NCI-H1092 (cell line): ENCODE data around the gene ZNFX1.

Experiments
- DNase-seq: peaks from one replicate; lab custom pipeline; 2025; lab: John Stamatoyannopoulos, UW

Gene ZNFX1

DNA sequence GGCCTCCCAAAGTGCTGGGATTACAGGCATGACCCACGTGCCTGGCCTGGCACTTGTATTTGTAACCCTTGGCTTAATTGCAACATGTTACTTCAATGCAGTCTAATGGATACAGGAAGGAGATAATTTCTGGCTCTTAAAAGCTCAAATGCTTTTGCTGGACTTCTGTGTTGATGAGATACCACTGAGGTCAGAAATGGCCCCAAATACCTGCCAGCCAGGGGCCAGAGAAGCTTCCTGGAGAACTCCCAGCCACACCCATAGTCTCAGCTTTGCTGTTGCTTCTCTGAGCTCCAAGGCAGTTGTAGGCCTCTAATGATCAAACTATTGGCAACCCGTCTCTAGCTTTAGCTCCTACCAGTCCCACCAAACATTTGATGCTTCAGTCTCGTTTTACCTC is 14.2 kb upstream of the ZNFX1 start:
- no peak for DNase-seq

DNA sequence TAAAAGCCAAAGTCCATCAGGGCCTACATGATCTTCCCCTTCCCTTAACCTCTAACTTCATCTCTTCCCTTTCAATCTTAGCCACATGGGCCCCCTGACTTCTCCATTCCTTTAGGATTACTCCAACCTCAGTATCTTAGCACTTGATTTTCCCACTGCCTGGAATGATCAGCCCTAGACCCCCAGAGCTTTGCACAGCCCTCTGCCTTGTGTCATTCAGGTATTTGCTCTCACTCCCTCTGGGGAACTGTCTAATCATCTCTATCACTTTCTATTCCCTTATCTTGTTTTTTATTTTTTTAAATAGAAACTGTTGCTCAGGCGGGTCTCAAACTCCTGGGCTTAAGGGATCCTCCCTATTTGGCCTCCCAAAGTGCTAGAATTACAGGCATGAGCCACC is 13.3 kb upstream of the ZNFX1 start:
- DNase-seq = no peak

DNA sequence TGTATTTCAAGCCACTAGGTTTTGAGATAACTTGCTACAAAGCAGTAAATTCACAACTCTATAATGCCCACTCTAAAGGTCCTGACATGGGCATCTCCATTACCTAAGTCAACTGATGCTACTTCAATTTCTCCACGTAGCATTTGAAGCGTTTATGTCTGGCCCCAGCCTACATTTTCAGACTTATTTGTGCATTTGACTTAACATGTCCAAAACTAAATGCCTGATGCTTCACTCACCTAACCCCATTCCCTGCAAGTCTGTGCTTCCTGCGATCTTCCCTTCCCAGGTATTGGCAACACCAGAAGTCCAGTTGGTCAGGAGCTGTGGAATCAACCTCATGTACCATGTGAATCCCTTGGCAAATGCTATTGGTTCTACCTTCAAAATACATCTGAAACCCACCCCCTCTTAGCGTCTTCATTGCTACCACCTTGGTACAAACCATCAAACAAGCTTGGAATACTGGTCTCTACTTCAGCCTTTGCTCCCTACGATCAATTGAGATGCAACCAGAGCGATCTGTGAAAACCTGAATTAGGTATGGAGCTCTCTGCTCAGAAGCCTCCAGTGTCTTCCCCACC is 12.8 kb upstream of the ZNFX1 start:
- DNase-seq = no peak

DNA sequence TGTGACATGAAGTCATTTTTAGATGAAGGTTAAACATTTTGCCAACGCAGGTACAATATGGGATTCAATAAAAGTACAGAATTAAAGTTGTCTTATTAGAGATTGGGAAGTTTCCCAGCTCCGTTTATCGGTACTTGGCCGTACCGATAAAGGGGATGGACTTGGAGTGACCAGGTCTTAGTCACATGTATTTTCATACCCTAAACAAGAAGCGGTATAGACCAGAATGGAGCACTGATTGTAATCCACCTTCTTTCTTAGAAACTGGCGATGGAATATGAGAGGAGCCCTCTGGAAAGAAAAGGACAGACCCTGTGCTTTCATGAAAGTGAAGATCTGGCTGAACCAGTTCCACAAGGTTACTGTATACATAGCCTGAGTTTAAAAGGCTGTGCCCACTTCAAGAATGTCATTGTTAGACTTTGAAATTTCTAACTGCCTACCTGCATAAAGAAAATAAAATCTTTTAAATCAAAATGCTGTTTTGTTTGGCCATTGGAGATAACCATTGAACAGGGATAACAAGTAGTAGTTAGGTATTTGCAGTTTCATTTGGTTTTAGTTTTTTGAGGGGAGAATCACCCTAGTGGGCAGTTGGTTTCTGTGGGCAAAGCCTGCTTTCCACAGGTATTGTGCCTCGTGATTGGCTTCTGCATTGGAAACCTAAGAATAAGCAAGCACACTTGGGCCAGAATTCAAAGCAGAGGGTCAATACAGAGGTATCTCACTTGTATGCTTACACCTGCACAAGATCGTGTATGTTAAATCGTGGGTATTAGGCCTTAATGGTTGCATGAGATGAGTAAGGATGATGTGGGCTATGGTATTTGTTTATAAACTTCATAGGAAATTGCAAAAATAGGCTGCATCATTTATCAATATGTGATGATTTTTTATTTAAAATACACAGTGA is 11.2 kb upstream of the ZNFX1 start:
- no peak for DNase-seq

DNA sequence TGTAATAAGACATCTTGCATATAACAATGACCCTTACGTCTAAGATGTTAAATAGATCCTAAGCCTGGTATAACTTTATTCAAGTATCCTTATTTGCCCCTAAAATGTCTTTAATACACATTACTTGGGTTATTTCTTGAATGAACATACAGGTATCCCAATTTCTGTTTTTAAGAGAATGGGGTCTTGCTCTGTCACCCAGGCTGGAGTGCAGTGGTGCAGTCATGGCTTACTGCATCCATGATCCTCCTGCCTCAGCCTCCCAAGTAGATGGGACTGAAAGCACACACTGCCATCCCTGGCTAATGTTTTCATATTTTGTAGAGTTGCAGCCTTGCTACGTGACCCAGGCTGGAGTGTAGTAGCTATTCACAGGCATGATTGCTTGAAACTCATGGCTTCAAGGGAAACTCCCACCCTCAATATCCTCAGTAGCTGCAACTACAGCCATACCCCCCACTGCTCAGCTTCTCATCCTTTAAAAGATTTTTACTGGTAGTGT is 10.4 kb upstream of the ZNFX1 start:
- no peak for DNase-seq

DNA sequence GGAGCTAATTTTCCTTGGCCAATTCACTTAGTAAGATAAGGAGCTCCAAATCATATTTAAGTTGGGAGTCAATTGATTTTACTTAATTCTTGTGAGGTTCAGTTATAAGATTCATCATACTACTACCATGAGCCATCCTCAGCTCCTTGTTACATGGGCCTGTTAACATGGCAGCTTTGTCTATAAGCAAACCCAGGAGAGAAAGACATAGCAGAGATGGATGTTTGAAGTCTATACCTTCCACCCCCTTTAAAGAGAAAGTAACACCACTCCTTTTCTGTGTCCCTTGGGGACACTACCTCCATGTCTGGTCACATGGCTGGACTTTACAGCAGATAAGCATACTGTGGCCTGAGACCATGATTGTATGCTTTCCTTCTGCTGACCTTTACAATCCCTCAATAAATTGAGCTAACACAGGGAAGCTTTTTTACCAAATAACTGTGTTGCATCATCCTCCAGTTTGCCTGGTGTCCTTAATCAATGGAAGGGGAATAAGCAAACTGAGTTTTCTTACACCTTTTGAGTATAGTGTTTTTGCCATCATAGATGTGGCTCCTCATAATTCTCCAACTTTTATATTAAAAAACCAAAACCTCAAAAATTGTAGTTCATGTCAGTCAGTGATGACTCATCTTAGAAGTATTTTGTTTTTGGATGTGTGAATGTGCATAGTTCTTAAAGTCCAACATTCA is 9.8 kb upstream of the ZNFX1 start:
- no peak for DNase-seq

DNA sequence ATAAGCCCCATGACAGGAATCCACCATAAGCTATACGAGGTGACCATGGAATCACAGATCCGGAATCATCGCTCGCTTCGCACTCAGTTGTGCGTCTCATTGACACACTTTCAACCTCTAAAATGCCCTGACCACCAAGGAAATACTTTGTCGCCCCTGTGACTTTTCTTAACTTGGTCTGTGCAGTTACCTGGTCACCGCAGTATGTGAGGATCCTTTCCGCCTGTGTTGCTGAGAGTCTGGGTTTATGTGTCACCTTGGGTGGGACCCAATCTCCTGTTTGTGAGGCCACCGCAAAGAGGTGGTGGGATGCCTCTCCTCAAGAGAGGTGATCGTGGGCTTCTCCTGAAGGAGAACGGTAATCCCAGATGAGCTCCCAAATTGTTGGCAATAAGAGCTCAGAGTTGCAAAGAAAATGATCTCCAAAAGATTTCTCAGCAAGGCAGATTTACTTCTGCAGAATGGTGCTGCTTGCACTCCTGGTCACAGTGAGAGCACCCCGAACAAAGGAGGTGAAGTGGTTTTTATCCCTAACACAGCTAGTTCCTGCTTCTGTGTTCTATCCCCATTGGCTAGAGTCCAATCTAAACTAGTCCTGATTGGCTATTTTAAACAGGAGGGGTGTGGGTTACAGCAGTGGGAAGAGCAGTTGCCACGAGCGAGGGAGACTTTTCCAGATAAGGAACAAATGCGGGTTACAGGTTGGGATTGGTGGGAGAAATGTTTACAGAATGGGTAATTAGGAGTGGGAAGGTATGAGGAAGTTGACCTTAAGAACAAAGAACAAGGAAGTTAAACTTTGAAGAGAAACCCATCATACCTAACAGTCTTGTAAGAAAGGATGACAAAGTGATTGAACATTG is 9.1 kb upstream of the ZNFX1 start:
- DNase-seq = no peak

DNA sequence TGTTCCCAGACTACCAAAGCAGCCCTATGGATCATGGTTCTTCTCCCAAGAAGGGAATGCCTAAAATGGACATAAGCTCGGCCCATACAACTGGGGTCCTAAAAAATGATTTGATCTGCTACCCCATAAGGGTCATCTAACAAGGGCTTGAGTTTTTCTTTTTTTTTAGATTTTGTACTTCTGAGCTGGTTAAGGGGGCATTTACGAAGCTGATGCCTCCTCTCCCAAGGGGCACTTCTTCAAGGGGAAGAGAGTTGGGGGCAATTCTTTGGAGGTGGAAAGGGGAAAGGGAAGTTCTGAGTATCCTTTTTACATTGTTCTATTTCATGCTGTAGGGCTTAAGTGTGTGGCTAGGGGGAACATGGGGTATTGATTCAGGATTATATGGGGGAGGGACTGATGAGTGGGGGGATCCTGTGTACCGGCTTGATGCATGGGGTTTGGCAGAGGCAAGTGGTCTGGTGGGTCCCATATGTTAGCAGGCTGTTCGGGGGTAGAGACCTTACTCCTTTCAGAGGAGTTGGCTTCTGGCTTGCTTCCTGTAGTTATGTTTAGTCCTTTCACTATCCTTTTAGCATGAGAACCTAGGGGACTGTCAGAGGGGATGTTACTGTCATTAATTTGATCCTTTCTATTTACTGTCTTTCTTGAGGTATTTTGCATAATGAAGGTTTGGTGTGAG is 8.1 kb upstream of the ZNFX1 start:
- DNase-seq = no peak

DNA sequence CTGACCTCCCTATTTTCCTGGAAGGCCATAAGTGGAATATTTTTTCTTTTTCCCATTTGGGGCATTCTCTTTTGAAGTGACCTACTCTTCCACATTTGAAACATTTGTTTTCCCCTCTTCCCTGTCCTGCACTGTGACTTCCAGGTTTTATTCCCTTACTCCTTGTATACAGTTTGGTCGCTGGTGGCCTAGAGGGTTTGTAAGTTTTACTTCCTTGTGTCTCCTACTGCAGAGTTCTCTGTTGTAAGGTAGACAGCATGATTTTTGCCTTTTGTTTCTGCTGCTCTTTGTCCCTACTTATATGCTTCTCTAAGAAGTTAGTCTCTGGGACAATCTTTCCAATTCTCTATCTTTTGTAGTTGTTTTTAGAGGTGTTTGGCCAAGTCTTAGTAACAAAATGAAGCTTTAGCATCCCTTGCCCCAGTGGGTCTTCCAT is 7.4 kb upstream of the ZNFX1 start:
- DNase-seq = no peak

DNA sequence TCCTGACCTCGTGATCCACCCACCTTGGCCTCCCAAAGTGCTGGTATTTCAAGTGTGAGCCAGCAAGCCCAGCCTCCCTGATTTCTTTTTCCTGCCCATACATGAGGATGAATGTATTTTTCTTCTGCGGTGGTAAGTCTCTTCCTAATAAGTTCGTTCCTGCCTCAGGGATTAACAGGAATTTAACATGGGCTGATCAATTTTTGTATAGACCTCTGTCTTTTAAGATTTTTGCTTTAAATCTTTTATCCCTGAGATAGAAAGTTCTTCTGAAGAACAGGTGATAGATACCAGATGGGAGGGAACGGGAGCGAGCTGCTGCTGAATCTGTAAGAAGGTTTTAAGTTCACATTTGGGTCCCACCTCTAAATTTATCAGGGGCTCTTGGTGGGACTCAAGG is 7.0 kb upstream of the ZNFX1 start:
- no peak for DNase-seq

DNA sequence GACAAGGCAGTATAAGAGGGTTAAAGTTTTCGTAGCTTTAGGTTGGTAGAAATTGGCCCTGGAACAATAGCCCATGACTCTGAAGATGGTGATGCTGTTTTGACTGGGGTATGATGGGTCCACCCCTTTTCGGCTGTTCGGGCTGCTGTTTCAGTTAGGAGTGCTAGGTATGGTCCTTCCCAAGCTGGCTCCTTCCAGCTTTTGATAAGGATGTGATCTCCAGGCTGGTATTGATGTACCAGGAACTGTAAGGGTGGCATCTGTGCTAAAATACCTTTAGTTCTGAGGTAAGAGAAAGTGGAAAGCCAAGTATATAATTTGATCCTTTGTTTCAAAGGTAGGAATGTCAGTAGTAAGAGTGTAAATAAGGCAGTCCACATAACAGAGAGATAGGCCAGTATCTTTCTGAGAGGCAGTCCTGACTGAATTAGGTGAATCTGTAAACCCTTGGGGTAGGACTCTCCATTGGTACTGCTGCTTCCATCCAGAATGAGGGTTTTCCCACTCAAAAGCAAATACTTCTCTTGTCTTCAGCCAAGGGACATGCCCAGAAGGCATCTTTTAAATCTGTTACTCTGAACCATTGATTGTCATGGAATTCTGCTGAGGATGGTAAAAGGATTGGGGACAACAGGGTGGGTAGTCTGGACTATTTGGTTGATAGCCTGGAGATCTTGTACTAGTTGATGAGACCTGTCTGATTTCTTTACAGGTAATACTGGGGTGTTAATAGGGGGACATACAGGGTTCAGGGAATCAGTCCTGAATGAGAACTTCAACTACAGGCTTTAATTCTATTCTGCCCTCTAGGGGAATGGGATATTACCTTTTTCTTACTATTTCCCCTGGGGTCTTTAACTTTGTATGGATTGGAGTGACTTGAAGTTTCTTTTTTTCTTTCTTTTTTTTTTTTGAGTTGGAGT is 6.1 kb upstream of the ZNFX1 start:
- DNase-seq = no peak

DNA sequence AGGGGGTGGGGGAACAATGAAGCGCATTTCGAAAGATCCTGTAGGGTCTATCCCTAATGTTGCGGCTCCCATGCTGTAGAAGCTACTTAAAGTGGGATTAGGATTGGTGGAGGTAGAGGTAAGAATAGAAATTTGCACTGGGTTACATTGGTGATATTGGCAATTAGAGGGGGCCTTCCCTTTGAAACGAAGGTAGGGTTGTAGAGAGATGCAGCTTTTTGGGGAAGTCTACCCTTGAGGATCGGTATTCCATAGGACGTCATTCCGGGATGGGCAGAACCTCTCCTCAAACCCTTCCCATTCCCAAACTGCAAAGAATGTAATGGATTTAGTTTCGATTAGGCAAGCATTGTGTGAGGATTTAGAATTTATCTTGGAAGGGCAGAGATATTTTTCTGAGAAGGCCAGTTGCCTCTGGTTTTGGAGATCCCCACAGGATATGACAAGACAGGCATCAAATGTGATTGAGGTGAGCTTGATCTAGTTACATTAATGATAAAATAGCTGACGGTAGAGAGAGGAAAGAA is 5.4 kb upstream of the ZNFX1 start:
- DNase-seq = no peak

DNA sequence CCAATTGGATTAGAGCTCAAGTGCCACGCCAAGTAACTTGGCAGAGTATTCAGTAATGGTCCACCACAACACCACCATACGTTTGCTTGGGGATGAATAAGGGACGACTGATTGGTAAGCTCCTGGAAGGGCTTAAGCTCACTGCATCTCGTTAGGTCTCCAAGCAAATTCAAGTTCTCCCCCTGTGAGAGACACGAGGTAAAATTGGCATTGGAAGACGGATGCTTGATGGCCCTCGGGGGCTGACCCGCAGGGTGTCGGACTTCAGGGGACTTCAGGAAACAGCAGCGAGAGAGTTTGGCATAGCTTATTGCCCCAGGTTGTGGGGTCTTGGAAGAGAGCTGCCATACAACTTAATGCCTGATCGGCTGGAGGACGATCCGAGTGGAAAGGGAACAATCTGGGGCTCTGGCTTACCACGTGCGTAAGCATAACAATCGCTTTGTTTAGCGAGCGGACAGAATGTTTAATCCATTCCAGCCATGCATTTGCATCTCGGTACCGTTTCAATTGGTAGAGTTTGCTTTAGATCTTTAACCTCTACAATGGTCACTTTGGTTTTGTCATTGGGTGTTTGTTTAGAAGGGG is 4.8 kb upstream of the ZNFX1 start:
- DNase-seq = no peak

DNA sequence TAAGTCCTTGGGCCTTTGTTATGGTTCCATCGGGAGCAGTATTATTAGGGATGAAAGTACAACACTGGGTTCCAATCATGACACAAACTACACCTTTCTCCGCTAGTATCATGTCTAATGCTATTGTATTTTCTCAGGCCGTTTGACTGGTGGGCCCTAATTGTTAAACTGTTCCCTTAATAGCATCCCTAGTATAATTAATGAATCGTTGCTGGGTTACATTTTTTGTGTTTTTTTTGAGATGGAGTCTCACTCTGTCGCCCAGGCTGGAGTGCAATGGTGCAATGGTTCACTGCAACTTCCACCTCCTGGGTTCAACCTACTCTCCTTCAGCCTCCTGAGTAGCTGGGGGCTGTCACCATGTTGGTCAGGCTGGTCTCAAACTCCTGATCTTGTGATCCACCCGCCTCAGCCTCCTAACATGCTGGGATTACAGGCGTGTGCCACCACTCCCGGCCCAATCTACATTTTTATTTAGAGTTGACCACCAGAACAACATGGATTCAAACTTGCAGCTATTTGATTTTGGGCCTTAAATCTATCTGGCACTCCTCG is 4.1 kb upstream of the ZNFX1 start:
- DNase-seq = no peak

DNA sequence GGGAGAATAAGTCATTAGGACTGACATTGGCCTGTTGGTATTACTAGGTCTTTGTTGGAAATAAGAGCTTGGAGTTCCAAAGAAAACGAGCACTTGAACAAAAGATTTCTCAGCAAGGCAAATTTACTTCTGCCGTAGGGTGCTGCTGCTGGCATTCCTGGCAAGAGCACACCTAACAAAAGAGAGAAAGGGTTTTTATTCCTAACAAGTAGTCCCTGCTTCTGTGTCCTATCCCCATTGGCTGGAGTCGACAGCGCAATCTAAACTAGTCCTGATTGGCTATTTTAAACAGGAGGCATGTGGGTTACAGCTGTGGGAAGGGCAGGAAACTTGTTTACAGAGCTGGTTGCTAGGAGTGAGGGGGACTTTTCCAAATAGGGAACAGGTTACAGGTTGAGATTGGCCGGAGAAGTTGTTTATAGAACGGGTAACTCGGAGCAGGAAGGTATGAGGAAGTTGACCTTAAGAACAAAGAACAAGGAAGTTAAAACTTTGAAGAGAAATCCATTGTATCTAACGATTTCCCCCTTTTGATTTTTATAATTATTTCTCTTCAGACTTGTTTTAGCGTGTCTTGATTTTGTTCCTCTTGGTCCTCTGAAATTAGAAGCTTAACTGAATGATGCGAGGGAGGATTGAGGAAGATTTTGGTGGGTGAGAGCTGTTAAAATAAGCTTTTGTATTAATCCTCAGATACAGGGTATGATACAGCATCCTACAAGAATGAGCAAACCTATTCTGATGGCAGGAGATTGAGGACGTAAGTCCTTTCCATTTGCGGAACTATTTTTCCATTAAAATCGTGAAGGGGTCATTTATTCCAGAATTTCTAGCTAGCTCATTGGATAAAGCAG is 3.4 kb upstream of the ZNFX1 start:
- no peak for DNase-seq

DNA sequence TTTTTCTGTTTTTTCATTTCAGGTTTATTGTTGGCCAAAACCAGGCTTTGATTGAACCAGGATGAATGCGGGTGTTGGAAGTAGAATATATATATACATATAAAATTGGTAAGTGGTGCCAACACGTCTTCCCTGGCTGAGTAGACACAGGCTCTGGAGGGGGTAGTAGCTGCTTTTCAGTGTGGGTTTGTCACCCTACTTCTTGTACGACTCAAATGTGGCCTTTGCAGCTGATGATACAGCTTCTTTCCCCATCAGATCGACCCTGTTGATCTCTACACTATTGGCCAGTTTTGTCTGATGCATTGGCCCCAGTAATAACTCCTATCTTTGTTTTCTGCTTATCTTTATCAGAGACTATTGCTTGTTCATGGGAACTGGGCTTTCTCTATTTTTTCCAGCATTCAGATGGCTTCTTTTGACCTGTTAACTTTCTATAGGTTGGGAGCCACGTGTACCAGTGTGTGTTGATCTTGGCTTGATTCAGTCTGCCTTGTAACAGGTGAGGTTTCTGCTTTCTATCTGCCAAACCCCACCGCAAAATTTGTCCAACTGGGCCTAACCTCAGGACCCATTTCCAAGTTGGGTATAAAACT is 2.7 kb upstream of the ZNFX1 start:
- no peak for DNase-seq

DNA sequence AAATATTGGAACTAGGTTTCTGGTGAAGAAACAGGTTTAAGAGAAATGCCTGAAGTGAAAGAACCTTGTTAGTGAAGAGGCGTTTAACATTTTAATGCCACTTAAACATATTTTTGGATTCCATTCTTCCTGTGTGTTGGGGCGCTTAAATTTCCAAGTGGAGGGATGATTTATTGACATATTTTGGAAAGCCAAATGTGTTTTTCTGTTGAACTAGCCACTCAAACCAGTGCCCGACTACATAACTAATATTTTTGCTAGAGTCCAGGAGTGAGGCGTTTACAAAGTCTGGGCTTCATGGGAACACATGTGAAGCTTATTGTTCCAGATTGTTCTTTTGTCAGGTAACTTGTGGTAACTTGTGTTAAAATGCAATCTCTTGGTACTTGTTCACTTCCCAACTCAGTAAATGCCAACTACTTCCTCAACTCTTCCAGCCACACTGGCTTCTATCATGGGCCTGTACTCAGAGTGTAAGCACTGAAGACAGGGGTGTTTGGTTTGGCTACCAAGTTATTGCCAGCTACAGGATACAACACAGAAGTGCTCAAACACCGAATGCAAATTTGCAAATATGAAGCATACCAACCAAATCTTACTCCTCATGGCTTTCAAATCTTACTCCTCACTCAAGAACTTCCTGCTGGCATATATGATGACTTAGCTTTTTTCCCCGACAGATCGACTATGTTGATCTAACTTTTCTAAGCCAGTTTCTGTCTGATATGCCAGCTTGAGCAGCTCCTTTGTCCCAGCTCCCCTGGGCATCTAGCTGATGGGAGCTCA is 2.0 kb upstream of the ZNFX1 start:
- DNase-seq = no peak
